HG03469 (cell line): ENCODE measurements around the gene MBOAT1.
A peak's percentile ranks its signal among the peaks of the same experiment; 100 is the strongest.
"Not testable (repeated sequence)": the region's sequence is repeated elsewhere in the genome, so short reads cannot be mapped to it uniquely, and the experiment has no call there.

Experiments
- ATAC-seq: cut with Tn5 transposase; IDR thresholded peaks from one replicate; pipeline ENCODE4 v1.9.1; 2021; ENCODE audit warnings: mild to moderate bottlenecking, moderate library complexity, moderate number of reproducible peaks; ENCODE audit not compliant: unreplicated experiment

MBOAT1 gene, protein sequence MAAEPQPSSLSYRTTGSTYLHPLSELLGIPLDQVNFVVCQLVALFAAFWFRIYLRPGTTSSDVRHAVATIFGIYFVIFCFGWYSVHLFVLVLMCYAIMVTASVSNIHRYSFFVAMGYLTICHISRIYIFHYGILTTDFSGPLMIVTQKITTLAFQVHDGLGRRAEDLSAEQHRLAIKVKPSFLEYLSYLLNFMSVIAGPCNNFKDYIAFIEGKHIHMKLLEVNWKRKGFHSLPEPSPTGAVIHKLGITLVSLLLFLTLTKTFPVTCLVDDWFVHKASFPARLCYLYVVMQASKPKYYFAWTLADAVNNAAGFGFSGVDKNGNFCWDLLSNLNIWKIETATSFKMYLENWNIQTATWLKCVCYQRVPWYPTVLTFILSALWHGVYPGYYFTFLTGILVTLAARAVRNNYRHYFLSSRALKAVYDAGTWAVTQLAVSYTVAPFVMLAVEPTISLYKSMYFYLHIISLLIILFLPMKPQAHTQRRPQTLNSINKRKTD

DNA sequence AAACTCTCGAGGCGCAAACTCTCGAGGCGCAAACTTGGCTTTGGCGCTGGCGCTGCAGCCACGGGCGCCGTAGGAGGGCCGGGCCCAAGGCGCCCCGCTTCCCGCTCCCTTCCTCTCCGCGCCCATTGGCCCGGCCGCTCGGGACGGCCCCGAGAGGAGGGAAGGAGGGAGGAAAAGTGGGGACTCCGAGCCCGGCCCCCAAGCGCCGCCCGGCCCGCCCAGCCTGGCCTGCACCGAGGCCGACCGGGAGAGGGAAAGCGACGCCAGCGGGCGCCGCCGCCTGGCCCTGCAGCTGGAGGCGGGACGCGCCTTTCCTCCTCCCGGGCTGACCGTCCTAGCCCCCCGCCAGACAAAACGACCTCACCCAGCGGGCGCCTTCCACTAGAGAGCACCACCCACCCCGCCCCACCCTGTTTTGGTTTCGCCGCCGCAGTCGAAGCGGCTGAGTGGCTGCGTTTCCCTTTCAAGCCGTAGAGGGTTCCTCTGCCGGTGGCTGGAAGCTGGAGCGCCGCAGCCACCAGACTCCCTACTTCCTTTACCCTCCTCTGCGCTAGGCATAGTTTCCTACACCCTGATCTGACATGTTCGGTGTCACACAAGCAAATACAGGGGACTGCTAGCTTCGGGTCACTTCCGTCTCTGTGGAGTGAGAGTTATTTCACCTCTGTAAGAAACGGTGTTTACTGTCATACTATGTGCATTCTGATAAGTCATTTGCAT, at the start of gene MBOAT1:
MBOAT1 (minus strand) TSS at position 78 of the 720 bp plus-strand sequence. CDS start 235 bp downstream, outside the sequence.
- peak; percentile 74 for ATAC-seq

DNA sequence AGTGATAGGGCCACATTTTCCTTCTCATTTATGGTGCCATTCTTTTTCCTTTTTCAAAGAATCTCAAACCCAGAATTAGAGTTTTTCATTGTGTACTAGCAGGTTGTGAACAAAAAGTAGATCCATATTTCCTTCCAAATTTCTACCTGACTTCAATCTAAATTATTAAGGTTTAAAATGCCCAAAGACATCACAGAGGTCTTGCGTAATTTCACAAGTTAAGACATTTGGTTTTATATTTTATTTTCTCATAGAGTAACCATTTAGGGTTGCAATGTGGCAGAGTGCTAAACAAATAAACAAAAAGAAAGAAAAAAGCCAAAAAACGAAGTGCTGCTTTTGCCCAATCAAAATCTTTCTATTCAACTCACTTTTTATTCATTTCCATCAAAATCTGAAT, 49.4 kb upstream of the MBOAT1 start:
- ATAC-seq, result no peak

DNA sequence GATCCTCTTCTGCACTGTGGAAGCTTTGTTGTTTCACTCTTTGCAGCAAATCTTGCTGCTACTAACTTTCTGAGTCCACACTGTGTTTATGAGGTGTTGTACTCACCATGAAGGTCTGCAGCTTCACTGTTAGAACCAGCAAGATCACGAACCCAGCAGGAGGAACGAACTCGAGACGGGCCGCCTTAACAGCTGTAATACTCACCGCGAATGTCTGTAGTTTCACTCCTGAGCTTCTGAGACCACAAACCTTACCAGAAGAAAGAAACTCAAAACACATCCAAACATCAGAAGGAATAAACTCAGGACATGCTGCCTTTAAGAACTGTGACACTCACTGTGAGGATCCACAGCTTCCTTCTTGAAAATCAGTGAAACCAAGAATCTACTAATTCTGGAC, 48.1 kb upstream of the MBOAT1 start:
- no peak for ATAC-seq

DNA sequence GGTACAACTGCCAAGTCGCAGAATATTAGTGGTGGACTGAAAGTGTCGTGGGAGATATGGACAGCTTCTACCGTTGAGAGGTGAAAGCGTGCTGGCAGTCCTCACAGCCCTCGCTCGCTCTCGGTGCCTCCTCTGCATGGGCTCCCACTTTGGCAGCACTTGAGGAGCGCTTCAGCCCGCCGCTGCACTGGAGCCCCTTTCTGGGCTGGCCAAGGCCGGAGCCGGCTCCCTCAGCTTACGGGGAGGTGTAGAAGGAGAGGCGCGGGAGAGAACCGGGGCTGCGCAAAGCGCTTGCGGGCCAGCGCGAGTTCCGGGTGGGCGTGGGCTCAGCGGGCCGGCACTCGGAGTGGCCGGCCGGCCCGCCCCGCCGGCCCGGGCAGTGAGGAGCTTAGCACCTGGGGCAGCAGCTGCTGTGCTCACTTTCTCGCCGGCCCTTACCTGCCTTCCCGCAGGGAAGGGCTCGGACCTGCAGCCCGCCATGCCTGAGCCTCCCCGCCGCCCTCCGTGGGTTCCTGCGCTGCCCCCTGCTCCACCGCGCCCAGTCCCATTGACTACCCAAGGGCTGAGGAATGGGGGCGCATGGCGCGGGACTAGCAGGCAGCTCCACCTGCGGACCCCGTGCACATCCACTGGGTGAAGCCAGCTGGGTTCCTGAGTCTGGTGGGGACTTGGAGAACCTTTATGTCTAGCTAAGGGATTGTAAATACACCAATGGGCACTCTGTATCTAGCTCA, 47.2 kb upstream of the MBOAT1 start:
- ATAC-seq, result no peak

DNA sequence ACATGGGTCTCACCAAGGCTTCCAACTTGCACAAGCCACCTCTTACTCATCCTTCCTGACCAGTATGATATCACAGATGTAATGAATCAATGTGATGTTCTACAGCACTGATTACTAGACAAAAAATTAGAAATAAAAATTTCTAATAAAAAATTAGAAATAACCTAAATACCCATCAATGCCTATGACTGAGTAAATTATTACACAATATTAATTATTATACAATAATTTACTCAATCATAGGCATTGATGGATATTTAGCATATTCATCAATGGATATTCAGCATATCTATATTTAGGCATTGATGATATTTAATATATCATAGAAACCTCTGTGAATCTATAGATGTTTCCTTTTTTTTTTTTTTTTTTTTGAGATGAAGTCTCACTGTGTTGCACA, 43.2 kb upstream of the MBOAT1 start:
- no peak for ATAC-seq

DNA sequence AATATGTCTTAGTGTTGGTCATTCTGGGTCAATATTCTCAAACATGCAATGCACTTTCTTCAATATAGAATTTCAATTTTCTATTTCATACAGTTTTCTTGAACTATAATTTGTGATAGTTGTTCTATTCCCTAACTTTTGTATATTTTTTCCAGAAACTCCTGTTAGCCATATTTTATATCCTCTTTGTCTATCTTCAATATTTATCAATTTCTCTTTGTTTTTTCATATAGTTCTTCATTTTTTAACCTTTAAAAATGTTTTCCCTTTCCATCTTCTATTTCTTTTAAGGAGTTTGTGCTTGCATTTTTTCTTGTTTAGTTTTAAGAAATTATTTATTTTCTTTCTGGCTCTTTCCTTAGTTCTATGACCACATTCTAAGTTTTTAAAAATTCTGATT, 42.0 kb upstream of the MBOAT1 start:
- no peak for ATAC-seq

DNA sequence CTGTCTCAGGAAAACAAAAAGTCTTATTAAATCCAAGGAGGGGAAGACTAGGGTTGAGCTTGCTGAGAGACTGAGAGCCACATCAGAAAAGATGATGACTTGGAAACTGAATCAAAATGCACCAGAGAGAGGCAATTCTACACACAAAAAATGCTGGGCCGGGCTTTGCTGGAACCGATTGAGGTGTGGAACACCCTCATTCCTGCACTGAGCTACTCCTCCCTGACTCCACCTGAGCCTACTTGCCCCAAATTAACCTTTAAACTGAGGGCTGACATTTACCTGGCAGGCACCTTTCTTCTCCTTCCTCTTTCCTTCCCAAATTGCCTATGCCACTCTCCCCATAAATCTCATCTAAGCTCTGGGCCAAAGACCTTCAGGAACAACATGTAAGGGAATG, 40.8 kb upstream of the MBOAT1 start:
- no peak for ATAC-seq

DNA sequence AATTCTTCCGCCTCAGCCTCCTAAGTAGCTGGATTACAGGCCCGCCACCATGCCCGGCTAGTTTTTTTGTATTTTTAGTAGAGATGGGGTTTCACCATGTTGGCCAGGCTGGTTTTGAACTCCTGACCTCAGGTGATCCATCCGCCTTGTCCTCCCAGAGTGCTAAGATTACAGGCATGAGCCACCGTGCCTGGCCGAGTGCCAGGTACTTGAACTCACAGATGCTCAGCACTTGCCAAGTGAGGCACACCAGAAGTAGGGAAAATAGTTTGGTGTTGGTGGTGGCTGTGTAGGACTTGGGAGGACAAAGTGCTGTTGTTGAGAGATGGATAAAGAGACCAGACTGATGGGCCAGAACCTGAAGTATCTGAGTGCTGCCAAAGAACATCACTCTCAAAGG, 40.0 kb upstream of the MBOAT1 start:
- no peak for ATAC-seq

DNA sequence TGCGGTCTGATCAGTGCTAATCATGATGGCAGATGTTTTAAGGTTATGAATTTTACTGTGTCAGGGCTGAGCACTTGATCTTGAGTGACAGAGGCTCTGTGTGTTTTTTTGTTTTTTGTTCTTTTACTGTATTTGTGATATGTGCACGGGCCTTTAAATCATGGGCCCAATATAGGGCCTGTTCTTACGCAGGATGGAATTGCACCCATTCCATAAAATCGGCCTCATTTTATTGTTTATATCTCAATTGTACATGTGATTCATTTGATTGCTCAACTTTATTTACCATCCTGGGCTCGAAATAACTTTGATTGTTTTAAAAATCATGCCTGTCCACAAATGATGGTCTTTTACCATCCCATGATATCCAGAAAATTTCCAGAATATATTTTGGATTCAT, 39.3 kb upstream of the MBOAT1 start:
- ATAC-seq, result no peak

DNA sequence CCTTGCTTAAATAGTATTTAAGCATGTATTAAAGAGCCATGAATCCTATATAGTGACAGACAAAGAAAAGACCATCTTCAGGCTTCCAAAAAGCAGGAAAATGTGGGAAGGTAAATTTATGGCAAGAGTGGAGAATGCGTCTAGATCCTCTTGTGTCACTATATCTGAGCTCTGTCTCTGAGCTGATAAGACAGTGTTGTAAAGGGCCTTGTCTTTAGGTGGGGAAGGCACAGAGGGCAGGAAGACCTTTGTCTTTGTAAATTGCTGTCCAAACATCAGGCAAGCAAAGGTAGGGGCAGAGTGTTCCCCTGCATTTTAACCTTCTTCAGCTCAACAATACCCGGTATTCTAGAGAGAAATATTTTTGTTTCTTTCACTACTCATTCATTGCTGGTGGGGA, 33.9 kb upstream of the MBOAT1 start:
- ATAC-seq, result no peak

DNA sequence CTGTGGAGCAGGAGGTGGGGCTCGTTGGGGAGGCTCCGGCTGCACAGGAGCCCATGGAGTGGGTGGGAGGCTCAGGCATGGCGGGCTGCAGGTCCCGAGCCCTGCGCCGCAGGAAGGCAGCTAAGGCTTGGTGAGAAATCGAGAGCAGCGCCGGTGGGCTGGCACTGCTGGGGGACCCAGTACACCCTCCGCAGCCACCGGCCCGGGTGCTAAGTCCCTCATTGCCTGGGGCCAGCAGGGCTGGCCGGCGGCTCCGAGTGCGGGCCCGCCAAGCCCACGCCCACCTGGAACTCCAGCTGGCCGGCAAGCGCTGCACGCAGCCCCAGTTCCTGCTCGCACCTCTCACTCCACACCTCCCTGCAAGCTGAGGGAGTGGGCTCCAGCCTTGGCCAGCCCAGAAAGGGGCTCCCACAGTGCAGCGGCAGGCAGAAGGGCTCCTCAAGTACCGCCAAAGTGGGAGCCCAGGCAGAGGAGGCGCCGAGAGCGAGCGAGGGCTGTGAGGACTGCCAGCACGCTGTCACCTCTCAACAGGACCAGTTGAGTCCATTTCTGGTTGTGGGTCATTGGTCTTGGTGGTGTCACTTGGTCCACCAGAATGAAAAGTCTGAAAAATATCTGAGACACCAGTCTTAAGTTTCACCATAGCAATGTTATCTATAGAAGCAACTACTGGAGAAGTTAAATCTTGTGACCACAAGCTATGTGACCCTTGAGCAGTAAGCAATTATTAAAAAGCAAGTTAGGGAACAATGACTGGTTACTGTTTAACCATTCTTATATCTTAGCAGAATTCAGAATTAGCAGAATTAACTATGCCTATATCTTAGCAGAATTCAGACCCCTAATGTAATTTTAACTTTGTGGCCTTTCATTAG, 32.8 kb upstream of the MBOAT1 start:
- ATAC-seq, result not testable (repeated sequence)

DNA sequence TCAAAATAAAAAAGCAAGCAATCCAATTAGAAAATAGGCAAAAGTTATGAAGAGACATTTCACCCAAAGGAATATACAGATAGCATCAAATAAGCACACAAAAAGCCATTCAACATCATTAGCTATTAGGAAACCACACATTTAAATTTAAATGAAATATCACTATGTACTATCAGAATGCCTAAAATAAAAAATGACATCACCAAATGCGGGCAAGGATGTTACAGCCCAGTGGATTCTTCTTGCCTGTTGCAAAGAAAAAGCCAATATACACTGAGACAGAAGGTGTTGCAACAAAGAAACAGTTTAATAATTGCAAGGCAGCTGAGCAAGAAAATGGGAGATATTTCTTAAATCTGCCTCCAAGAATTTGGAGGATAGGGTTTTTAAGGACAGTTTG, 31.0 kb upstream of the MBOAT1 start:
- no peak for ATAC-seq

DNA sequence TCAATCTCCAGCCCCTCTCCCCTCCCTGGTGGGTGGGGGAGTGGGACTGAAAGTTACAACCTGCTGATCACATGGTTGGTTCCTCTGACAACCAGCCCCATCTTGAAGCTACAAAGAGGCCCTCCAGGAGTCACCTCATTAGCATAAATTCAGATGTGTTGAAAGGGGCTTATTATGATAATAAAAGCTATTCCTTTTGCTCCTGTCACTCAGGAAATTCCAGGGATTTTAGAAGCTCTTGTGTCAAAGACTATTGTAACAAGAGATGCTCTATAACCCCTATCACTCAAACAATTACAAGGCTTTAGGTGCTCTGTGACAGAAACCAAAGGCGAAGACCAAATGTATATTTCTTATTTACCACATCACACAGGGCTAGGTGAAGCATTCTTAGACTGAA, 30.1 kb upstream of the MBOAT1 start:
- no peak for ATAC-seq

DNA sequence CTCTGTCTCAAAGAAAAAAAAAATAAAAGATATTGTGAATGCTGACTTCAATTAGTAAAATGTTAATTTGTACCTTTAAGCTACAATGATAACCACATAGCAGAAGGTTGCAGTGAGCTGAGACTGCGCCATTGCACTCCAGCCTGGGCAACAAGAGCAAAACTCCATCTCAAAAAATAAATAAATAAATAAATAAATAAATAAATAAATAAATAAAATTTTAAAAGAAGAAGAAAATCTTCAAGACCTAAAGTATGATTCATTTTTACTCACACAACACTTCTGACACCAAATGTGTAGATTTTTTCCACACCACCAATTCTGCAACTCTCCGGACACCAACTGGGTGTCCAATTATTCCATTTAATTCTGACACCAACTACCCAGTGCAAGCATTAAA, 28.8 kb upstream of the MBOAT1 start:
- no peak for ATAC-seq

DNA sequence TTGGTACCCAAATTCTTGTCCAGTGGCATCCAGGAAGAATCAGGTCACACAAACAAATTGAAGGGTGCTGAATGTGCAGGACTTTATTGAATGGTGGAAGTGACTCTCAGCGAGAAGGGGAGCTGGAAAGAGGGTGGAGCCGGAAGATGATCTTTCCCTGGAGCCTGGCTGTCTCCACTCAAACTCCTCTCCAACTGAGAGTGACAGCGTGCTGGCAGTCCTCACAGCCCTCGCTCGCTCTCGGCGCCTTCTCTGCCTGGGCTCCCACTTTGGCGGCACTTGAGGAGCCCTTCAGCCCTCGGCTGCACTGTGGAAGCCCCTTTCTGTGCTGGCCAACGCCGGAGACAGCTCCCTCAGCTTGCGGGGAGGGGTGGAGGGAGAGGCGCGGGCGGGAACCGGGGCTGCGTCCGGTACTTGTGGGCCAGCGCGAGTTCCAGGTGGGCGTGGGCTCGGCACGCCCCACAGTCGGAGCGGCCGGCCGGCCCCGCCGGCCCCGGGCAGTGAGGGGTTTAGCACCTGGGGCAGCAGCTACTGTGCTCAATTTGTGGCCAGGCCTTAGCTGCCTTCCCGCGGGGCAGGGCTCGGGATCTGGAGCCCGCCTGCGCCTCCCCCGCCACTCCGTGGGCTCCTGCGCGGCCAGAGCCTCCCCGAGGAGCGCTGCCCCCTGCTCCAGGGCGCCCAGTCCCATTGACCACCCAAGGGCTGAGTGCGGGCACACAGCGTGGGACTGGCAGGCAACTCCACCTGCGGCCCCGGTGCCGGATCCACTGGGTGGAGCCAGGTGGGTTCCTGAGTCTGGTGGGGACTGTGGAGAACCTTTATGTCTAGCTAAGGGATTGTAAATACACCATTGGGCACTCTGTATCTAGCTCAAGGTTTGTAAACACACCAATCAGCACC, 26.7 kb upstream of the MBOAT1 start:
- no peak for ATAC-seq

DNA sequence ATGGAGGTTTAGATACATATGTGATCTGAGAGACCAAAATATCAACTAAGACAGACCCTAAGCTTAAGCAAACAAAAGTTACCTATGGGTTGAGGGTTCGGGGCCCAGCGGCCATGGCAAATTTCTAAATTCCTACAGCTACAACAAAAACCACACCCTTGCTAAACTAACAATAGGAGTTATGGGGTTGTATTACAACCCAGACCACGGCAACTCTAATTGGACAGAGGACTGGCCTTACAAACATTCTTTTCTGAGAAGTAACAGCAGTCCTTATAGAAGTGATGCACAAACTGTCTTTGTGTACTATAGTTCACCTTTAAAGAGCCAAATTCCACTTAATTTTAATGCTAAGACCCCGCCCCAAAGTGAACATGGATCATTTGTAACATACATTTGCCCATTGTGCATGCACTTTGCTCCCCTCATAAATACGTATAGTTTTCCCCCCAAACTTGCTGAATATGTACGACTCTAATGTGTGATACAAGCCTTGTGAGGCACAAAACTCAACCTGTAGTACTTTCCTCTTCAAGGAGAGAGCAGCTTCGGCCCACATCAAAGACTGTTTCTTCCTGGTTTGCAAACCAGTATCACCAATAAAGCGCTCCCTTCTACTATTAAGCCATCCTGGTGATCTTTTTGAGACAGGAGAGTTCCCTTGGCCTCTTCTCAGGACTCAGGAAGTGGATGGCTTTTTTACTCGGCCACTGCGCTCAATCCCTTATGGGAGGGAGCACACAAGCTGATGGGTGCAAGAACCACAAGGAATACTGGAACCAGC, 25.6 kb upstream of the MBOAT1 start:
- no peak for ATAC-seq

DNA sequence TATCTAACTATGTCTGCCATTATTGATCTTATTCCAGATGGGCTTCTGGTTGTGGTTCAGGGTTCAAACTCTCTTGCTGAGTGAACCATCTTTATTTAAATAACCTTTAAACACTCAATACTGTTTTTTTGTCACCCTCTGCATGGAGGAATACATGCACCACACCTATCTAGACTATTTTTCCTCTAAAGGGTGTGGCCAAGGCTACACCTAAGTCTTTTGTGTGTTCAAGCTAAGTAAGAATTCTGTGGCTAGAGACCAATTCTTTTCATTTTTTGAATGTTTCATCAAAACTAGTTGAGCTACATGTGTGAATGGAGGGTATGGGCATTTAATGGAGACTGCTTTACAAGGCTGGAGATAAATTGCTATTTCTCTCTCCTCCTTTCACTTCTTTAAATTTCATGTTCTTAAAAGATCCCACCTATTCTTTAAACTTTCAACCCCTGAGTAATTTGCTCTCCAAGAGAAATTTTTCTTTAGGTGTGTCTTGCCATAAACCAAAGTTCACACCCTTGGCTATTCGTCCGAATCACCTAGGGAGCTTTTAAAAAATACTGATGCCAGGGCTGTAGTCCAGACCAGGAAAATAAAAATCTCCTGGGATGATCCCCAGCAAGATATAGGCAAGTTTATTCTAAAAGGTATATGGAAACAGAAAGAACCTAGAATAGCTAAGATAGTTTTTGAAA, 24.8 kb upstream of the MBOAT1 start:
- ATAC-seq, result no peak

DNA sequence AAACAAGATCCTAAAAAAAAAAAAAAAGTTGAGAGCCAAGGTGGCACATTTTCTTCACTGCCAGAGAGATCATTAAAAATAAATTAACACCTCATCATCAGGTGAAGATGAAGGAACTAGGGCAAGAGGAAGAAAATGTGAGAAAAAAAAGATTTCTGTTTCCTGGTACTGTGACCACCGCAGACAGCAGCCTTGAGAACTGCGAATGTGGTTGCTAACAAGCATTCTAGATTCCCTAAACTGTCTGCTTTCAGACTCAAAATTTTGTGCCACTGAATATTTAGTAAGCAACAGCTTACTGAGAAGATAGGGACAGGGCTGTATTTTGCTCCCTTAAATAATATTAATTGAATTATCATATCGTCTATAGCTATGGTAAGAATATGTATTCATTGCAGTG, 24.1 kb upstream of the MBOAT1 start:
- ATAC-seq, result no peak
